Measurements from ENCODE around the gene CORO1C.
"Not testable (repeated sequence)": the region's sequence is repeated elsewhere in the genome, so short reads cannot be mapped to it uniquely, and the experiment has no call there.

Gene CORO1C

GRCh38 chr12:108633081-108633533 lies 98.2 kb downstream of the CORO1C start:
- no peak for DNase-seq

- not testable (repeated sequence) for DNase-seq
These were observed 100.1 kb downstream of the CORO1C start for GRCh38 chr12:108631261-108631660.

- no peak for DNase-seq
These were observed 100.7 kb downstream of the CORO1C start for GRCh38 chr12:108630481-108631207.

- DNase-seq, result peak; percentile 55
These were observed 101.4 kb downstream of the CORO1C start for GRCh38 chr12:108629824-108630476.

GRCh38 chr12:108629151-108629550 lies 102.2 kb downstream of the CORO1C start:
- no peak for DNase-seq

GRCh38 chr12:108627134-108627920 lies 104.0 kb downstream of the CORO1C start:
- no peak for DNase-seq

- no peak for DNase-seq
These were observed 106.1 kb downstream of the CORO1C start for GRCh38 chr12:108625228-108625627.

GRCh38 chr12:108623577-108623976 lies 107.7 kb downstream of the CORO1C start:
- no peak for DNase-seq

GRCh38 chr12:108622921-108623514 lies 108.3 kb downstream of the CORO1C start:
- DNase-seq, result no peak

GRCh38 chr12:108622421-108622820 lies 108.9 kb downstream of the CORO1C start:
- no peak for DNase-seq

- no peak for DNase-seq
These were observed 110.2 kb downstream of the CORO1C start for GRCh38 chr12:108621161-108621560.

- no peak for DNase-seq
These were observed 111.0 kb downstream of the CORO1C start for GRCh38 chr12:108620236-108620879.

- DNase-seq, result no peak
These were observed 111.8 kb downstream of the CORO1C start for GRCh38 chr12:108619369-108620160.

GRCh38 chr12:108618953-108619274 lies 112.4 kb downstream of the CORO1C start:
- DNase-seq, result not testable (repeated sequence)

- peak; percentile 67 for DNase-seq
These were observed 113.0 kb downstream of the CORO1C start for GRCh38 chr12:108618079-108618952.

- DNase-seq, result peak; percentile 88
These were observed 114.1 kb downstream of the CORO1C start for GRCh38 chr12:108616941-108617858.

- no peak for DNase-seq
These were observed 115.0 kb downstream of the CORO1C start for GRCh38 chr12:108616359-108616758.

GRCh38 chr12:108615918-108616317 lies 115.4 kb downstream of the CORO1C start:
- DNase-seq, result no peak

GRCh38 chr12:108614639-108615038 lies 116.7 kb downstream of the CORO1C start:
- DNase-seq, result no peak

- no peak for DNase-seq
These were observed 117.3 kb downstream of the CORO1C start for GRCh38 chr12:108614041-108614440.
